GM21367 (cell line): ENCODE measurements around the gene ISOC2.
"Not testable (repeated sequence)": the region's sequence is repeated elsewhere in the genome, so short reads cannot be mapped to it uniquely, and the experiment has no call there.

Experiments
- ATAC-seq: cut with Tn5 transposase; IDR thresholded peaks from one replicate; pipeline ENCODE4 v1.9.1; 2021; ENCODE audit not compliant: unreplicated experiment

The ISOC2 gene

GRCh38 chr19:55443045-55443823 is 18.2 kb downstream of the ISOC2 start, which contains the start of gene SHISA7:
Gene SHISA7, minus strand, starts transcription at chr19:55443300. Its CDS starts 437 bp downstream, at chr19:55442863.
- ATAC-seq = no peak

DNA sequence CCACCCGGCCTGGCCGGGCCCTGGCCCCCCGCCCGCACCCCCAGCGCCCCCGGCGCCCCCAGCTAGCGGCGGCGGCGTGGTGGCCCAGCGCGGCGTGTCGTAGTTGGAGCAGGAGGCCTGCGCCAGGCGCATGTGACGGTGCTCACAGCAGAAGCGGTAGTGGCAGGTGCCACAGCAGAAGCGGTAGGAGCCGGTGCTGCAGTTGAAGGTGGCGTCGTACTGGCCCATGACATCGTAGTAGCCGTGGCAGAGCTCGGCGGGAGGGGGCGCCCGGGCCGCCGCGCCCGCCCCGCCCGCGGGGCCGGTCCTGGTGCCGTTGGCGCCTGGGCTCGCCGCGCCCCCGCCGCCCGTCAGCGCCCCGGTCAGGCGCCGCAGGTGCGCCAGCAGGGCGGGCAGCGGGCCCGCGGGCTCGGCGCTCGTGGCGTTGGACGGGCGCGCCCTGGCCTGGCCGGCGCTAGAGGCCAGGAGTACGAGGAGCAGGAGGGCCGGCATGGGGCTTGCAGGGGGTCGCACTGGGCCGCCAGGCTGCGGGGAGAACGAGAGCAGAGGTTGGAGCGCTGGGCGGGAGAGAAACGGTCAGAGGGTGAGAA is 19.0 kb downstream of the ISOC2 start:
- no peak for ATAC-seq

GRCh38 chr19:55441692-55442321 is 19.6 kb downstream of the ISOC2 start:
- no peak for ATAC-seq

GRCh38 chr19:55441319-55441691 is 20.1 kb downstream of the ISOC2 start:
- no peak for ATAC-seq

DNA sequence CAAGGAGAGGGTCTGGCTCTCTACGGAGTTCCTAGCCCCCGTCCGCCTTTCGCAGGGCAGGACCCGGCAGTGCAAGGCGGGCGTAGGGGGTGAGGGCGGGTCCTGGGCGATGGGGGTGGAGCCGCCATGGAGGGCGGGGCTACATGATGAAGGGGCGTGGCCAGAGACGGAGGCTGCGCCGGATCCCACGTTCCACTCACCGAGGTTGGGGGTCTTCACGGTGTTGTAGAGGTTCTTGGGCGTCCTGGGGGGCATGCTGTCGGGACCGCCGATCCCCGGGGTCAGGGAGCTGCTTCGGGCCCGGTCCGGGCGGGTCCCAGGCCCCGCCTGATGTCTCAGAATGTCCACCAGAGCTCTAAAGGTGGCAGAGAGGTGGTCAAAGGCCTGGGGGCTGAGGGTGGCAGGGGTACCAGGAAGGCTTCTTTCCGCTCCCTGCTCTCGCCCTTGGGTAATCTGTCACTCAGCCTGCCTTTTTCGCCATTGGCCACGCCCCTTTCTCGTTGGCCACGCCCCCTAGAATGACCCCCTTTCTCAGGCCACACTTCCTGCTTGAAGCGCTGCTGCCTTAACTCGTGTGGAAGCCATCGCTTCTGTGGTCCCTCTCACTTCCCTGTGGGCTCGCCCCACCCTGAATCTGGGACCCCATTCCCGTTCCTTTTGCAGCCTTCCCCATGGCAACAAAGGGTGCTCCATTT is 20.9 kb downstream of the ISOC2 start:
- ATAC-seq = no peak

DNA sequence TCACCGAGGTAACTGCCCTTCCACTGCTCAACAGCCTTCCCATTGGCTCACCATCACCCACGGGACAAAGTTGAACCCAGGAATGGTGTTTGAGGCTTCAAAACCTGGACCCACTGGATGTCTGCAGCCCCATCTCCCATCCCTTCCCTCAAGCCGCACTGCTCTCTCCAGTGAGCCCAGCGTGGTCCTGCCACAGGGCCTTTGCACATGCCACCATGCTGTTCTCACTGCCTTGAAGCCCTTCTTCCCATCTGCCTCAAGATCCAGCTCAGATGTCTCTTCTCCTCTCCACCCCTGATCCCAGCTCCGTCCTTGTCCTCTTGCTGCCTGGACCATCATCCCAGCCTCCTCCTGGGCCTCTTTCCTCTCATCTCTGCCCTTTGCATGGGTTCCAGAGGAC is 22.4 kb downstream of the ISOC2 start:
- no peak for ATAC-seq

GRCh38 chr19:55437410-55437809 is 24.0 kb downstream of the ISOC2 start:
- no peak for ATAC-seq

GRCh38 chr19:55436847-55437246 is 24.6 kb downstream of the ISOC2 start:
- no peak for ATAC-seq

- ATAC-seq = no peak
Observed at GRCh38 chr19:55435020-55435419, 26.4 kb downstream of the ISOC2 start.

- no peak for ATAC-seq
Observed at GRCh38 chr19:55434356-55434919, 27.0 kb downstream of the ISOC2 start.

DNA sequence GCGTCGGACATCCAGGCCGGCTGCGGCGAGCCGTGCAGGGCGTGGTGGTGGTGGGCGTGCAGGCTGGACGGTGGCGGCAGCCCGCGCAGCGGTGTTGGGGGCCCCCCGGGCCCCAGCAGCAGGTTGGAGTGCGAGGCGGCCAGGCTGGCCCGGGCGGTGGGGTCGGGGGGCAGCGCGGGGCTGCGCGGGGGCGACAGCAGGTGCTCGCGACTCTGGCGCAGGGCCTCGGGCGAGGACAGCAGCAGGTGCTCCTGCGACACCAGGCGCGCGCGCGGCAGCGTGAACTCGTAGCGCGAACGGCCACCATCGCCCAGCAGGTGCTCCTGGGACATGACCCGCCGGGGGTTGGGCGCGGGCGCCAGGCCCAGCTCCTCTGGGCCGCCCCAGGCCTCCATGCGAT is 28.1 kb downstream of the ISOC2 start:
- no peak for ATAC-seq

GRCh38 chr19:55432241-55432959 is 29.0 kb downstream of the ISOC2 start:
- ATAC-seq = no peak

DNA sequence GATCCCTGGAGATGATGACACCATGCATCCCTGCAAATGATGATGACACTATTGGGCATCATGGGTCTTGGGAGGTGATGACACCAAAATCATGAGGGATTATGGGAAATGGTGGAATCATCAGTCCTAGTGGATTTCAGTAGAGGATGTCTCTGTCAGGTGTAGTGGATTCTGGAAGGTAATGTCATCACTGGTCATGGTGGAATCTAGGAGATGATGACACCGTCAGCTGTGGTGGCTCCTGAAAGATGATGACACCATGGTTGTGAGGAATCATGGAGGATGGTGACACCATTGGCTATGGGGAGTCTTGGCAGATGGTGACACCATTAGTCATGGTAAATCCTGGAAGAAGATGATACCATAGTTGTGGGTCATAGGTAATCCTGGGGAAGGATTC is 30.3 kb downstream of the ISOC2 start:
- ATAC-seq = no peak

- no peak for ATAC-seq
Observed at GRCh38 chr19:55426042-55426441, 35.4 kb downstream of the ISOC2 start.

- no peak for ATAC-seq
Observed at GRCh38 chr19:55424518-55424917, 36.9 kb downstream of the ISOC2 start.

- no peak for ATAC-seq
Observed at GRCh38 chr19:55423225-55424005, 38.0 kb downstream of the ISOC2 start.

DNA sequence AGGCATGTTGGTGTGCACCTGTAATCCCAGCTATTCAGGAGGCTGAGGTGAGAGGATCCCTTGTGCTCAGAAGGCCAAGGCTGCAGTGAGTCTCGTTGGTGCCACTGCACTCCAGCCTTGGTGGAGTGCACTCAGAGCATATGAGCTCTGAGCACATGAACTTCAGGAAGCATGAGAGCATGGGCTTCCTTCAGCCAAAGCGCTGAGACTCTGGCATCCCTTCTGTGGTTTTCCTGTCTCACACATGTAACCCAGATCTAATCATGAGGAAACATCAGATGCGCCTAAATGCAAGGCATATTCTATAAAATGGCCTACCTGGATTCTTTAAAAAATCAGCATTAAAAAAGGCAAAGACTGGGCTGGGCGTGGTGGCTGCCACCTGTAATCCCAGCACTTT is 40.2 kb downstream of the ISOC2 start:
- ATAC-seq = not testable (repeated sequence)

GRCh38 chr19:55419624-55420236 is 41.7 kb downstream of the ISOC2 start:
- ATAC-seq = no peak

- ATAC-seq = no peak
Observed at GRCh38 chr19:55419103-55419502, 42.3 kb downstream of the ISOC2 start.
